Cerebellar cortex (tissue), 1 donor: ENCODE measurements around the gene GPNMB.
A peak's percentile ranks its signal among the peaks of the same experiment; 100 is the strongest.

Experiments
- DNase-seq: peaks from one replicate; pipeline ENCODE4 v3.0.0-alpha.2; 2015; ENCODE audit warnings: low spot score

Gene GPNMB

GRCh38 chr7:23273141-23273599, 26.6 kb downstream of the GPNMB start:
- peak; percentile 66 for DNase-seq

DNA sequence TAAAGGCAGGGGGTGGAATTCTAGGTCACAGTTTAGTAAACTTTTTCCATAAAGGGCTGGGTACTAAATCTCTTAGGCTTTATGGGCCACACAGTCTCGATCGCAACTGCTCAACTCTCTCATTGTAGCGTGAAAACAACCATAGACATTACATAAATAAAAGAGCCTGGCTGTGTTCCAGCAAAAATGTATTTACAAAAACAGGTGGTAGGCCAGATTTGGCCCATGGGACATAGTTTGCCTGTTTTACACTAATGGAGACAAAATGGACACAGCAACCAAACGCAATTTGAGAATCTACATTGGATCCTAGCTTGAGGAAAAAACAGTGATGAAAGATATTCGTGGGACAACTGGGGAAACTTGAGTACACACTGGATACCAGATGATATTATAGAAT, 29.3 kb downstream of the GPNMB start:
- DNase-seq = no peak

DNA sequence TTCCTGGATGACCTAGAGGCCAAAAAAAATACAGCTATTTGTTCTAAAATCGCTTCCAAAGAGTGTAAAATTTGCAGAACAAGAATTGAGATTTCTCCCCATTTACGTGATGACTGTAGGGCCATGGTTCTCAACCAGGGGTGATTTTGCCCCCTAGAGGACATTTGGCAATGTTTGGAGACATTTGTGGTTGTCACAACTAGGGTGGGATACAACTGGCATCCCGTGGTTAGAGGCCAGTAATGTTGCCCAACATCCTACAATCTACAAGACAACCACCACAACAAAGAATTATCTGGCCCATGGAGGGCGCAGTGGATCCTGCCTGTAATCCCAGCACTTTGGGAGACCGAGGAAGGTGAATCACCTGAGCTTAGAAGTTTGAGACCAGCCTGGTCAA, 29.8 kb downstream of the GPNMB start:
- DNase-seq = peak; percentile 11

DNA sequence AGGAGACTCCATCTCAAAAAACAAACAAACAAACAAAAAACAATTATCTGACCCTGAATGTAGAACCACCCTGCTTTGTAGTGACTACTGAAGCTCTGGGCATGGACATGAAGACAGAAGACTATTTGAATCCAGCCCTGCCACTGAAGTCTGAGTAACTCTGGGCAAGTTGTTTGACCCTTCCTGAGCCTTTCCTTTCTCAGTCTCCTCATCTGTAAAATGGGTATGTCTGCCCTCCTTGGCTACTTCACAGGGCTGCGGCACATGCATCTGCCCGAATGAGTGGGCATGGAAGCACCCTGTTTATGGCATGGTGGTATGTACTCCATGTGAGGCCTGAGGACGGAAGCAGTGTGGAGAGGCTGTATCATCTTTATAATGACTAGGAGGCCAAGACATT, 30.4 kb downstream of the GPNMB start:
- no peak for DNase-seq

DNA sequence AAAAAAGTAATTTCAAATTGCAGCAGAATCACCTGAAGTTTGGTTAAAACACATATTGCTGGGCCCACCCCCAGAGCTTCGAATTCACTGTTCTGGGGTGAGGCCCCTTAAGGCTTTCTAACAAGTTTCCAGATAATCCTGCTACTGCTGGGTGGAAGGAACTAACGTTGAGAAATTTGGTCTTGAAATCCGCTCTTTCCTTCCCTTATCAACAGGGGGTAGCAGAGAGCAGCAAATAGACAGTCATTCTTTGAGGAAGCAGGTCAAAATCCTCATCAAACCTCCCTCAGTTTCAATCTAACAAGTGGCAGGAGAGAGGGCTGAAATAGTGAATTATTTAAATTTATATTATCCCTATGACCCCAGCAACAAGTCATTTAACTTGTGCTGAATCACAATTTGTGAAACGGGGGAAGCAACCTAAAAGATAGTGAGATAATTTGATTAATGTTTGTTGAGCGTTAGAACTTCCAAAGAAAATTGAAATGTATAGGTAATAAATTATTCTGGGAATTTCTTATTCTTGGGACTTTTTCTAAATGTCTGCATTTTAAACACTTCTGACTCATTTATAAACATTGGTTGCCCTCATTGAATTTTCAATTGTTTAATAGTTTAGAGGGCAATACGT, 30.9 kb downstream of the GPNMB start:
- peak; percentile 66 for DNase-seq

DNA sequence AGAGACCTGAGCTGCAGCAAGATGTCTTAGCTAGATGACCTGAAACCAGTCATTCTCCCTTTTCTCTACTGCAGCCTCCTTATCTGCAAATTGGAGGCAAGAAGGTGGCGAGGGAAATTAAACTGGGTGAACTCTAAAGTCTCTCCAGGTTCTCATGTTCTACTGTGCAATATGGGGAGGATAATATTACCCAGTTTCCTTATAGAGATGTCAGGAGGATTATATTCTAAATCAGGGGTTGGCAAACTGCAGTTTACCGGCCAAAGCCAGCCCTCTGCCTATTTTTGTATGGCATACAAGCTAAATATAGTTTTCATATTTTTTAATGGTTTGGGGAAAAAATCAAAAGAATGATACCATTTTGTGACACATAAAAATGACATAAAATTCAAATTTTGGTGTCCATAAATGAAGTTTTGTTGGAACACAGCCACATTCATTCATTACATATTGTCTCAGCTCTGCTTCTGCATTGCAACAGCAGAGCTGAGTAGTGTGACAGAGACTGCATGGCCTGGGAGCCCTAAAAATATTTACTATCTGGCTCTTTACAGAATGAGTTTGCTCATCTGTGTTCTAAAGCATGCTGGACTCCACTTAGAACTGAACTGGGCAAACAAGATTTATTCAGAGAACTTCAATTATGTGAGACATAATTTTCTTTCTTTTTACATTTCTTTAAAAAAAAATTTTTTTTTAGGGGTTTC, 33.4 kb downstream of the GPNMB start:
- no peak for DNase-seq

DNA sequence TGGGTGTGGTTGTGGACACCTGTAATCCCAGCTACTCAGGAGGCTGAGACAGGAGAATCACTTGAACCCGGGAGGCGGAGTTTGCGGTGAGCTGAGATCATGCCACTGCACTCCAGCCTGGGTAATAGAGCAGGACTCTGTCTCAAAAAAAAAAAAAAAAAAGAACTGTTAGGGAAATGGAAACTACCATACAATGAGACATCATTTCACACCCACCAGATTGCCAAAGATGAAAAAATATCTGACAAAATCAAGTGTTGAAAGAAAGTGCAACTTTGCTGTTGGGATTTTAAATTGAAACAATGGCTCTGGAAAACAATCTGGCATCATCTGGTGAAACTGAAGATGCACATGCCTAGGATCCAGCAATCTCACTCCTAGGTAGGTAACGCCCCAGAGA, 36.5 kb downstream of the GPNMB start:
- no peak for DNase-seq

- no peak for DNase-seq
These were observed 38.3 kb downstream of the GPNMB start for GRCh38 chr7:23284871-23285270.

DNA sequence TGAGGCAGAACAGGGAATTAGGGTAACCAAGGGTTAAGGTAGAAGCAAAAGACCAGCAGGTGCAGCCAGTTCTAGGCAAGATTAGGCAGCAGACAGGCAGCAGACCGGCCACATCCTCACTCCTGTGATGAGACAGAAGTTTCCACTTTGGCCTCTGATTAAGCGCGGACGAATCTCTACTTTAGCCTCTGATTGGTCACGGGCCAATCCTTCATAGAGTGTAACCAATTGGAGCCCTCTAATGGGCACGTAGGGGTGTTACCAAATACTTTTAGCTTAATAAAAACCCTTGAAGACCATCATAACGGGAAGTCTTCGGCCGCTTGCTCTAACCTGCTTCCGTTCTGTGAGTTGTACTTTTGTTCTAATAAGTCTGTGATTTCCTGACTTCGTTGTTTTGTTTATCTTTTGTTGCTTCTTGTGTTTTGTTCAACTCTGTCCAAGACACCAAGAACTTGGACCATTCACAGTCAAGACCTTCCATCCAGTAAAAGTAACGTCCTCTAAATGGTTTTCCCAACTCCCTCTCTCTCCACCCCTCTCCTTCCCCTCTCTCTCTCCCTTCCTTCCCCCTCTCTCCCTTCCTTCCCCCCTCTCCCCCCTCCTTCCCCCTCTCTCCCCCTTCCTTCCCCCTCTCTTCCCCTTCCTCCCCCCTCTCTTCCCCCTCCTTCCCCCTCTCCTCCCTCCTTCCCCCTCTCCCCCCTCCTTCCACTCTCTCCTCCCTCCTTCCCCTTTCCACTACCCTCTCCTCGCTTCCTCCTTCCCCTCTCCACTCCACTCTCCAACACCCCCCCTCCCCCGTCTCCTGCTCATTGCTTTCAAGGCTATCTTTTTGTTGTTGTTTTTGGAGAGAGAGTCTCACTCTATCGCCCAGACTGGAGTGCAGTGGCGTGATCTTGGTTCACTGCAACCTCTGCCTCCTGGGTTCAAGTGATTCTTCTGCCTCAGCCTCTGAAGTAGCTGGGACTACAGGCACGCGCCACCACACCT, 39.4 kb downstream of the GPNMB start:
- no peak for DNase-seq

GRCh38 chr7:23287612-23288011, 41.0 kb downstream of the GPNMB start:
- DNase-seq = no peak

GRCh38 chr7:23290993-23291392, 44.4 kb downstream of the GPNMB start:
- DNase-seq = no peak

DNA sequence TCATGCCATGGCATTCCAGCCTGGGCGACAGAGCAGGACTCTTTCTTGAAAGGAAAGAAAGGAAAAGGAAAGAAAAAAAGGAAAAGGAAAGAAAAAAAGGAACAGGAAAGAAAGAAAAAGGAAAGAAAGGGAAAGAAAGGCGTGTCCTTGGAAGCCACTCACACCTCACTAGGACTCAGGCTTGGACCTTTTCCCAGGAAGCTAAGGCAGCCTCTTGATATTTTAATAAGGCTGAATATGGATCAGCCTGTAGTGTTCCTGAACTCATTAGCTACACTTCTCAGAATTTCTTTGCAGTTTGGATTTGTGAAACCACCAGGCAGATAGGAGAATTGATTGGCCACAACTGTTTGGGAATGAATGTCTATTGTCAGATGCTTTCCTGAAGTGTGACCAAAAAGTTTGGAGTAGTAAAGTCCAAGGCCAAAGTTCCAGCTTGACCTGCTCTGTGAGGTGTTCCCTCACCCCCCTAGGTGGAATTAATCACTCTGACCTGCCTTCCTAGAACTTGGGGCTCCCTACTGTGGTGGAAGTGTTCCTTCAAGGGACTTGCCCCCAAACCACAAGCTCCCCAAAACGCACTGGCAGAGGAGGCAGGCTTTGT, 45.5 kb downstream of the GPNMB start:
- DNase-seq = no peak

DNA sequence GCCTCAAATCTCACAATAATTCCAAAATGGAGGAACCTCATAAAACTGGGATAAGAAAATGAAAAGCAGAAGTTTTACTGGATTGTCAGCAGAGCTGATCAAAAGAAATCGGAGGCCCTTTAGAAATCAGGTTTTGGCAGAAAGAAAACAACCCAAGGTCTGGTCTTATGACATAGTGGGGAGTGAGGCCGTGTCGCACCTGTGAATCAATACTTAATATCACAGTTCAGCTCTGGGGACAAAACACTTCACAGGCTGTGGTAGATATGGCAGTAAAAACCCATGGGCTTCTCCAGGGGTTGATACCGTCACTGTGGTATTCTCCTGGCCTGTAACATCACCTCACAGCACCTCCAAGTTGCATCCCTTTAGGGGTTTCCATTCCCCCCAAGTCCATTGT, 46.0 kb downstream of the GPNMB start:
- DNase-seq = no peak

DNA sequence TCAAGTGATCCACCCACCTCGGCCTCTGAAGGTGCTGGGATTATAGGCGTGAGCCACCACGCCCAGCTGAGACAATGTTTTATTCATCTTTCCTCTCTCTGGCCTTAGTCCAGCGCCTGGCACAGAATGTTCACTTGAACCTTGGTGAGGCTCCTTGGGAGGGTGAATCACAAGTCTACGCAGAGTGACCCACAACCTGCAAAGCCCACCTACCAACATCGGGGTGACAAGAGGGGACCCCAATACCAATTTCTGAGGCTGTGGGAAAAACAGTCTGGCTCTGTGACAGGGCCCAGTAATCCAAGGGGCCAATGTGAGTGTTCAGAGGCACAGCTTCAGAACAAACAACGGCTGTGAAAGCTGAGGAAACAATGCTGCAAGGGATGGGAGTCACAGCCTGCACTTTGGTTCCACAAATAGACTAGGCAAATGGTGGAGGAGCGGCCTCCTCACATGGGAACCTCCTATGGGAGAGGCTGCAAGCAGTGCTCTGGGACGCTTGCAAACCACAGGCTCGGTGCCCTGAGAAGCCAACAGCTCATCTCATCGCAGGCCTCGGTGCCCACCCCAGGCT, 47.0 kb downstream of the GPNMB start:
- DNase-seq = no peak

DNA sequence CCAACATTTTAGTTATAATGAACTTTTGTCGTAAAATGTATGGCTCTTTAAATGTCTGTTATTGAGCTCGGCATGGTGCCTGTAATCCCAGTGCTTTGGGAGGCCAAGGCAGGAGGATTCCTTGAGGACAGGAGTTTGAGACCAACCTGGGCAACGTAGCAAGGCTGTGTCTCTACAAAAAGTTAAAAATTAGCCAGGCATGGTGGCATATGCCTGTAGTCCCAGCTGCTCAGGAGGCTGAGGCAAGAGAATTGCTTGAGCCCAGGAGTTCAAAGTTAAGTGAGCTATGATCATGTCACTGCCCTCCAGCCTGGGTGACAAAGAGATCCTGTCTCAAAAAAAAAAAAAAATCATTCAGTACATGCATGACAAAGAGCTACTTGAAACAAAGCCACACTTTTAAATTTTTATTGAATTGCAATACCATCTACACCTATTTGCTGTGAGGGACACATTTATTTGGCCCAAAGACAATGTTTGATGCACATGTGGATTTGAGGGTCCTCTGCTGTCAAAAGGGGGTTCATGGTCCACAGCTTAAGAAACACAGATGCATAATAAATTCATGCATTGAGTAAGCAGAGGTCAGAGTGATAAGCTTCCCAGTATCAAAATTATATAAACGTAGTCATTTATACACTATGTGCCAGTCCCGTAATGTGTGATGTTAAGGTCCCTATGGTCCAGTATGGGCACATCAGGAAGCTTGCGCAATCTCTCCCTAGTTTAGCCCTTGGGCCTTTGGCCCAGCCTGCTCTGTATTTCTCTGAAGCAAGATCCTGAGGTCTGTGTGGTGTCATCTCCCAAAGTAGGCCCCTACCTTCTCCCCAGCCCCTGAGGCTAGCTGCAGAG, 48.2 kb downstream of the GPNMB start:
- DNase-seq = no peak

DNA sequence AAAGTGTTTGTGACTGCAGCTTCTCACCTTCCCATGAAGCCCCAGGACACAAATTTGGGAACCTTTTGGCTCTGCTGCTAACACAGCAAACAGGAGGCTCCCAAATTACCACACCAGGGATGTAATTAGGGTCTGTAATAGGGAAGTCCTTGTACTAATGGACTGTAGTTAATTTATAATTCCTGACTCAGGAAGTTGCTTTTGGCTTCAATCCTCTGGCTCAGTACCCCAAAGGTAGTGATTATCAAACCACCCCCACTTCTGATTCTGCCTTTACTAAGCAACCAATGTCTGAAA, 48.8 kb downstream of the GPNMB start:
- DNase-seq = no peak

GRCh38 chr7:23298141-23298881, 51.7 kb downstream of the GPNMB start:
- DNase-seq = no peak

- DNase-seq = peak; percentile 99
These were observed 52.6 kb downstream of the GPNMB start, which contains the start of gene MALSU1 for GRCh38 chr7:23298885-23299769. MALSU1 (plus strand) TSS chr7:23299339; CDS start chr7:23299353, 14 bp downstream.

GRCh38 chr7:23299770-23300300, 53.3 kb downstream of the GPNMB start:
- no peak for DNase-seq
